Kidney (tissue), 14 donors: ENCODE measurements around the gene TEP1. TPM values are rescaled to one million over a fixed set of nuclear protein-coding genes. Genes with fewer than 3 reads are reported as not detected.
A peak's percentile ranks its signal among the peaks of the same experiment; 100 is the strongest.

Experiments
- DNase-seq, 5 donors: peaks; one replicate each; pipeline ENCODE4 v3.0.0-alpha.2; 2013 to 2020
- FAIRE-seq: peaks from 2 replicates; lab custom pipeline; 2012; peaks lifted over from hg19 to GRCh38; lab: Jason Lieb, UNC
- H3K27ac ChIP-seq, 2 donors: one replicate each; pipeline ENCODE4 v1.7.0; 2013; ENCODE audit warnings: low read depth in 2 of 2, low read length in 2 of 2, inconsistent platforms in 1 of 2
- H3K27me3 ChIP-seq: one replicate; pipeline ENCODE4 v1.7.1; 2013; ENCODE audit warnings: low read length, inconsistent platforms; ENCODE audit not compliant: control insufficient read depth, insufficient read depth
- H3K36me3 ChIP-seq, 3 donors: one replicate each; pipeline versions ENCODE4 v1.7.0 to v1.7.1; 2013; ENCODE audit warnings: low read length in 3 of 3, control low read depth in 1 of 3, inconsistent platforms in 1 of 3; ENCODE audit not compliant: insufficient read depth in 3 of 3, control insufficient read depth in 2 of 3
- H3K4me1 ChIP-seq, 3 donors: one replicate each; pipeline versions ENCODE4 v1.7.0 to v1.7.1; 2013; ENCODE audit warnings: low read length in 3 of 3, inconsistent platforms in 1 of 3, low read depth in 1 of 3; ENCODE audit not compliant: control insufficient read depth in 2 of 3, insufficient read depth in 2 of 3
- H3K4me3 ChIP-seq, 3 donors: one replicate each; pipeline versions ENCODE4 v1.7.0 to v1.8.1; 2013; ENCODE audit warnings: low read length in 3 of 3, control low read depth in 1 of 3, inconsistent platforms in 1 of 3
- H3K9ac ChIP-seq, 3 donors: one replicate each; pipeline versions ENCODE4 v1.7.0 to v1.7.1; 2013; ENCODE audit warnings: low read length in 3 of 3, control low read depth in 1 of 3, inconsistent platforms in 1 of 3
- H3K9me3 ChIP-seq, 3 donors: one replicate each; pipeline versions ENCODE4 v1.7.0 to v1.7.1; 2013; ENCODE audit warnings: low read length in 3 of 3, control low read depth in 1 of 3, inconsistent platforms in 1 of 3; ENCODE audit not compliant: control insufficient read depth in 2 of 3, insufficient read depth in 1 of 3
- CTCF ChIP-seq: IDR thresholded peaks from 3 replicates; pipeline ENCODE4 v1.5.1; 2012; ENCODE audit warnings: mild to moderate bottlenecking, moderate library complexity, borderline replicate concordance; ENCODE audit not compliant: insufficient read depth; ENCODE audit errors: extremely low read depth
- intact Hi-C: fragments of 100-400 bp; cut with DNase I; formaldehyde crosslinking; loops from one replicate; pipeline ENCODE4 v1.11.1; 2022
- polyA plus RNA-seq: library from polyadenylated mRNA; stranded (reverse); fragments of 350-450 nt; fragmentation: Illumina TruSeq; extraction: RNeasy Lipid Tissue Mini Kit (QIAGEN cat#74804); gene quantifications from one replicate; pipeline ENCODE4 v1.2.3, GENCODE V29; 2014; ENCODE audit warnings: low read depth, low replicate concordance; ENCODE audit not compliant: insufficient read depth
- total RNA-seq: library from RNA; stranded (reverse); fragmentation: NEBNext Ultra II Directional; extraction: Animal tissue kit (Norgen Biotek cat#: 25700); gene quantifications from one replicate; pipeline ENCODE4 v1.2.1, GENCODE V29; 2021
- donor health status: control.
- donor health status: control.
- donor health status: control.
- donor health status: control.
- donor health status: control.
- donor health status: DM: yes; HTN: yes; CAD: no.
- donor health status: Normal renal cell carcinoma (clear cell type).

Gene TEP1
- total and polyA plus RNA-seq, 2 donors from 2014 or later, result 11.2 to 45.2 TPM

- FAIRE-seq, result no peak
- Histone ChIP-seq H3K36me3 (no peaks in the 10 kb centered on the region), H3K9me3 (no peaks in the 10 kb centered on the region), H3K4me1 (peaks cover 0 to 9% (median 0%) of the 10 kb centered on the region in 3 donors), H3K9ac (no peak within 1 kb of the TSS), H3K27ac (no peak within 1 kb of the TSS), H3K27me3 (peaks cover 3% of the 10 kb centered on the region), H3K4me3 (peak within 1 kb of the TSS in 2 of 3 donors; percentile 50 to 55)
- TF ChIP-seq CTCF, result no peak
- intact Hi-C loops, result no loop called here
- no peak for DNase-seq
Measured at GRCh38 chr14:20435582-20436362, 22.5 kb upstream of the TEP1 start, which contains the start of gene KLHL33. Gene KLHL33 (minus strand): TSS chr14:20436166. CDS start chr14:20435811, 355 bp downstream.

- H3K27ac ChIP-seq, result no peak overlapping the region
- no peak overlapping the region for H3K9ac ChIP-seq
- FAIRE-seq (no peak), DNase-seq (peak; percentile 38 to 89 (median 55))
- H3K9me3 ChIP-seq, result no peaks in the 10 kb centered on the region
- H3K4me3 ChIP-seq, result peak overlapping the region; percentile 34 to 55 (median 50)
- TF ChIP-seq CTCF, result no peak
- peaks cover 3% of the 10 kb centered on the region for H3K27me3 ChIP-seq
- H3K36me3 ChIP-seq, result no peaks in the 10 kb centered on the region
- intact Hi-C loops, result no loop called here
- H3K4me1 ChIP-seq, result peaks cover 0 to 9% (median 0%) of the 10 kb centered on the region in 3 donors
Measured at GRCh38 chr14:20434701-20435581, 21.6 kb upstream of the TEP1 start.

GRCh38 chr14:20429801-20430669 lies 16.7 kb upstream of the TEP1 start:
- TF ChIP-seq CTCF, result no peak
- DNase-seq, result peak in 1 of 5 donors; percentile 79
- Histone ChIP-seq H3K27me3 (no peaks in the 10 kb centered on the region), H3K9me3 (no peaks in the 10 kb centered on the region), H3K36me3 (no peaks in the 10 kb centered on the region), H3K27ac (no peak overlapping the region), H3K4me3 (no peak overlapping the region), H3K9ac (no peak overlapping the region), H3K4me1 (peaks cover 0 to 5% (median 0%) of the 10 kb centered on the region in 3 donors)
- intact Hi-C loops, result no loop called here
- no peak for FAIRE-seq
